A673 (cell line): ENCODE results near the gene PGK1.

Experiments
- CTCF ChIP-seq: fragments of 300-800, 200-600 bp; sonication (generic); conservative IDR thresholded peaks from 2 replicates; pipeline ENCODE4 v1.5.1; 2017; ENCODE audit warnings: low read depth, mild to moderate bottlenecking, antibody characterized with exemption, low read length, moderate library complexity, mixed read lengths
- EZH2 ChIP-seq: fragments of 200-600 bp; sonication (generic); IDR thresholded peaks from 2 replicates; pipeline ENCODE4 v1.6.1; 2017; ENCODE audit warnings: borderline replicate concordance, low read depth, mild to moderate bottlenecking, mixed read lengths, antibody characterized with exemption, low read length; ENCODE audit not compliant: poor library complexity, severe bottlenecking

- TF ChIP-seq EZH2: no peak
- no peak for TF ChIP-seq CTCF
Measured at GRCh38 chrX:78109458-78109857, 5.4 kb downstream of the PGK1 start.
